DOHH2 (cell line): ENCODE measurements around the gene ATL3.

Experiments used
- H3F3A ChIP-seq: fragments of 200-600 bp; sonication (generic), shearing (Covaris generic); 2 replicates; pipeline ENCODE4 v1.6.0; 2016; ENCODE audit warnings: antibody characterized with exemption, mild to moderate bottlenecking; ENCODE audit not compliant: control insufficient read depth, insufficient read depth
- H3K27ac ChIP-seq: fragments of 200-600 bp; sonication (generic); 2 replicates; pipeline ENCODE4 v1.5.1; 2014; ENCODE audit warnings: low read depth, mild to moderate bottlenecking, low read length, moderate library complexity
- H3K27me3 ChIP-seq: fragments of 200-600 bp; sonication (generic); 2 replicates; pipeline ENCODE4 v1.6.1; 2014; ENCODE audit warnings: mild to moderate bottlenecking, low read length, mixed read lengths; ENCODE audit not compliant: control insufficient read depth
- H3K36me3 ChIP-seq: fragments of 200-600 bp; sonication (generic); 2 replicates; pipeline ENCODE4 v1.6.1; 2014; ENCODE audit warnings: mild to moderate bottlenecking, low read length, moderate library complexity, mixed read lengths; ENCODE audit not compliant: control insufficient read depth
- H3K4me1 ChIP-seq: fragments of 200-600 bp; sonication (generic); 2 replicates; pipeline ENCODE4 v1.6.1; 2014; ENCODE audit warnings: mild to moderate bottlenecking, low read length, mixed read lengths; ENCODE audit not compliant: control insufficient read depth
- H3K4me2 ChIP-seq: fragments of 200-600 bp; sonication (generic); 2 replicates; pipeline ENCODE4 v1.6.0; 2014; ENCODE audit warnings: mild to moderate bottlenecking, low read length, moderate library complexity
- H3K4me3 ChIP-seq: fragments of 200-600 bp; sonication (generic); 2 replicates; pipeline ENCODE4 v1.5.1; 2014; ENCODE audit warnings: mild to moderate bottlenecking, low read length, mixed read lengths
- H3K79me2 ChIP-seq: fragments of 200-600 bp; sonication (generic); 2 replicates; pipeline ENCODE4 v1.6.1; 2014; ENCODE audit warnings: mild to moderate bottlenecking, low read length, mixed read lengths; ENCODE audit not compliant: control insufficient read depth
- H3K9me2 ChIP-seq: fragments of 200-600 bp; sonication (generic); replicated peaks from 2 replicates; pipeline ENCODE4 v1.6.1; 2014; ENCODE audit warnings: mild to moderate bottlenecking, low read length, mixed read lengths; ENCODE audit not compliant: control insufficient read depth
- H3K9me3 ChIP-seq: fragments of 200-600 bp; sonication (generic); 2 replicates; pipeline ENCODE4 v1.6.1; 2014; ENCODE audit warnings: antibody characterized with exemption, low read length, mixed read lengths; ENCODE audit not compliant: control insufficient read depth, insufficient read depth
- H4K20me1 ChIP-seq: fragments of 200-600 bp; sonication (generic); 2 replicates; pipeline ENCODE4 v1.6.0; 2014; ENCODE audit warnings: low read depth, mild to moderate bottlenecking, antibody characterized with exemption, low read length, moderate library complexity; ENCODE audit not compliant: control insufficient read depth, insufficient read depth
- EZH2phosphoT487 ChIP-seq: fragments of 200-600 bp; sonication (generic); IDR thresholded peaks from 2 replicates; pipeline ENCODE4 v1.6.1; 2017; ENCODE audit warnings: borderline replicate concordance, mild to moderate bottlenecking, antibody characterized with exemption, low read length, moderate library complexity, mixed read lengths
- TF ChIP-seq, protein P1 (sequence below): fragments of 200-600 bp; sonication (generic); IDR thresholded peaks from one replicate; pipeline ENCODE4 v1.5.1; 2014; ENCODE audit warnings: antibody characterized with exemption, mild to moderate bottlenecking, low read depth, low read length; ENCODE audit not compliant: poor library complexity, severe bottlenecking

ATL3 gene

DNA sequence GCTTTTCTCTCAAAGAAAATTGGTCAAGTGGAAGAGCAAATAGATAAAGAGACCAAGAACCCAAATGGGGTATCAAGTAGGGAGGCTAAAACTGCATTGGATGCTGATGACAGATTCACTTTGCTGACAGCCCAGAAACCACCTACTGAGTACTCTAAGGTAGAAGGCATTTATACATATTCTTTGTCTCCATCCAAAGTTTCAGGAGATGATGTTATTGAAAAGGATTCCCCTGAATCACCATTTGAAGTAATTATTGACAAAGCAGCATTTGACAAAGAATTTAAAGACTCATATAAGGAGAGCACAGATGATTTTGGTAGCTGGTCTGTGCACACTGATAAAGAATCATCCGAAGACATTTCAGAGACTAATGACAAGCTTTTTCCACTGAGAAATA lies 47.8 kb upstream of the ATL3 start:
- TF ChIP-seq EZH2phosphoT487: no peak
- TF ChIP-seq, protein P1, sequence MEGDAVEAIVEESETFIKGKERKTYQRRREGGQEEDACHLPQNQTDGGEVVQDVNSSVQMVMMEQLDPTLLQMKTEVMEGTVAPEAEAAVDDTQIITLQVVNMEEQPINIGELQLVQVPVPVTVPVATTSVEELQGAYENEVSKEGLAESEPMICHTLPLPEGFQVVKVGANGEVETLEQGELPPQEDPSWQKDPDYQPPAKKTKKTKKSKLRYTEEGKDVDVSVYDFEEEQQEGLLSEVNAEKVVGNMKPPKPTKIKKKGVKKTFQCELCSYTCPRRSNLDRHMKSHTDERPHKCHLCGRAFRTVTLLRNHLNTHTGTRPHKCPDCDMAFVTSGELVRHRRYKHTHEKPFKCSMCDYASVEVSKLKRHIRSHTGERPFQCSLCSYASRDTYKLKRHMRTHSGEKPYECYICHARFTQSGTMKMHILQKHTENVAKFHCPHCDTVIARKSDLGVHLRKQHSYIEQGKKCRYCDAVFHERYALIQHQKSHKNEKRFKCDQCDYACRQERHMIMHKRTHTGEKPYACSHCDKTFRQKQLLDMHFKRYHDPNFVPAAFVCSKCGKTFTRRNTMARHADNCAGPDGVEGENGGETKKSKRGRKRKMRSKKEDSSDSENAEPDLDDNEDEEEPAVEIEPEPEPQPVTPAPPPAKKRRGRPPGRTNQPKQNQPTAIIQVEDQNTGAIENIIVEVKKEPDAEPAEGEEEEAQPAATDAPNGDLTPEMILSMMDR: no peak
- Histone ChIP-seq H3K27me3 (no peaks in the 10 kb centered on the region), H3K4me2 (no peak overlapping the region), H4K20me1 (no peaks in the 10 kb centered on the region), H3K4me1 (no peaks in the 10 kb centered on the region), H3K79me2 (peaks cover 17% of the 10 kb centered on the region), H3K4me3 (no peak overlapping the region), H3K9me3 (no peaks in the 10 kb centered on the region), H3K9me2 (no peaks in the 10 kb centered on the region), H3K27ac (no peak overlapping the region), H3F3A (0 out of 2 replicates have a peak, but pooled peaks cover 2% of the 10 kb centered on the region), H3K36me3 (peaks cover 3% of the 10 kb centered on the region; the same call in 1 of the 2 replicates)

DNA sequence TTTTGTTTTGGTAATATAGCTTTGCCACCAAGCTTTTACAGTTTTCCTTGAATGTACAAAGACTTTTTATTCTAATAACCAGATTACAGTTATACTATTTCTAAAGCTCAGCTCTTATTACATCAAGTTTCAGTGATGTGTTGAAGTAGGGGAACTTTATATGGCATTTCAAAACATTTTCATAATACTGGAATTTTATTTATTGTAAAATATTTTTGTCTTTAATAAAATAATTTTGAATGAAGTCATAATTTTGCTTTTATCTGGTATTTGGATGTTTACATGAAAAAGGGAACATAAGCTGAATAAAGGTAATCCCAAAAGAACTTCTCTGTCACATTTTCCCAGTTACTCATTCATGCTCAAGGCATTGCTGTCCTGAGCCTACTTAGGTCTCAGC lies 44.9 kb upstream of the ATL3 start:
- peaks cover 20% of the 10 kb centered on the region for H3K79me2 ChIP-seq
- no peaks in the 10 kb centered on the region for H3K9me2 ChIP-seq
- H3K27me3 ChIP-seq: no peaks in the 10 kb centered on the region
- H3K4me3 ChIP-seq: no peak overlapping the region
- H3K36me3 ChIP-seq: peaks cover 3% of the 10 kb centered on the region; the same call in 1 of the 2 replicates
- TF ChIP-seq EZH2phosphoT487: no peak
- TF ChIP-seq, protein P1: no peak
- H3F3A ChIP-seq: peaks cover 2% of the 10 kb centered on the region; the same call in 1 of the 2 replicates
- peaks cover 5% of the 10 kb centered on the region; the same call in 1 of the 2 replicates for H4K20me1 ChIP-seq
- no peaks in the 10 kb centered on the region for H3K4me1 ChIP-seq
- H3K27ac ChIP-seq: no peak overlapping the region
- H3K9me3 ChIP-seq: no peaks in the 10 kb centered on the region
- H3K4me2 ChIP-seq: no peak overlapping the region

DNA sequence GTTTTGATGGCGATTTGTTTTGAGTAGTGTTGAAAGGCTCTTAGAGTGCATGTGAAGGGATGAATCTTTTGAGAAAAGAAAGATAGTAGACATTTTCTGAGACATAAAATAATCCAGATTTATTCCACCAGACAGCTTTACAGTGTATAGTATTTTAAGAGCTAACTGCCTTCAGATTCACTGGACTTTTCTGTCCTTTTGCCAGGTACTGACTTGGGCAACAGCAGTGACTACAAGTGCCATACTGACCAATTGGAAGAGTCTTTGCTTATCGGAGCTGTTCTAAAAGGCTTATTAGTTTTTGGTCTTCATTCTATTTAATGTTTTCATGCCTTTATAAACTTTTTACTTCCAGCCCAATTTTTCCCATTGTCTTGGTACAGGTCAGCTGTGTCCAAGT lies 42.6 kb upstream of the ATL3 start:
- Histone ChIP-seq H3K79me2 (peaks cover 31% of the 10 kb centered on the region), H3K9me2 (no peaks in the 10 kb centered on the region), H3K27me3 (no peaks in the 10 kb centered on the region), H3K4me3 (no peak overlapping the region), H4K20me1 (peaks cover 5% of the 10 kb centered on the region; the same call in 1 of the 2 replicates), H3K9me3 (no peaks in the 10 kb centered on the region), H3K36me3 (no peaks in the 10 kb centered on the region), H3K27ac (no peak overlapping the region), H3K4me2 (no peak overlapping the region), H3K4me1 (no peaks in the 10 kb centered on the region), H3F3A (peaks cover 2% of the 10 kb centered on the region; the same call in 1 of the 2 replicates)
- TF ChIP-seq EZH2phosphoT487: no peak
- TF ChIP-seq, protein P1: no peak

DNA sequence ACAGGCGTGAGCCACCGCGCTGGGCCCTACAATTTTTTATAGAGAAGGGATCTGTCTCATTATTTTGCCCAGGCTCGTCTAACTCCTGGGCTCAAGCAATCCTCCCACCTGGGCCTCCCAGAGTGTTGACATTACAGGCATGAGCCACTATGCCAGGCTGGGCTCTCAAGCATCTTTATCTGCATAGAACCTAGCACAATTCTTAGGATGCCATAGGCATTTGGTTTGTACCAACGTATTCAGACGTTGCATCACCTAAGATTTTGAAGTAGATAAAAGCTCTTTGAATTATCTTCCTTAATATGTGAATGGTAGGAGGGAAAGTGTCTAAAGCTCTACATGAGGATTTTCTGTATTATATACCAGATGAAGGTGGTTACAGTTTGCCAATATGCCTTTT lies 40.7 kb upstream of the ATL3 start:
- H3K4me3 ChIP-seq: no peak overlapping the region
- no peaks in the 10 kb centered on the region for H3K9me3 ChIP-seq
- no peaks in the 10 kb centered on the region for H3K9me2 ChIP-seq
- peaks cover 2% of the 10 kb centered on the region; the same call in 1 of the 2 replicates for H3F3A ChIP-seq
- H3K4me1 ChIP-seq: no peaks in the 10 kb centered on the region
- H3K27ac ChIP-seq: no peak overlapping the region
- H3K4me2 ChIP-seq: no peak overlapping the region
- H3K36me3 ChIP-seq: no peaks in the 10 kb centered on the region
- H3K27me3 ChIP-seq: no peaks in the 10 kb centered on the region
- TF ChIP-seq EZH2phosphoT487: no peak
- TF ChIP-seq, protein P1: no peak
- H4K20me1 ChIP-seq: peaks cover 7% of the 10 kb centered on the region
- peaks cover 38% of the 10 kb centered on the region for H3K79me2 ChIP-seq
